Measurements from ENCODE around the gene KBTBD6.

- TF ChIP-seq CTCF (IDR thresholded peaks at IDR 0.05 in 8 of 11, conservative IDR thresholded peaks at IDR 0.05 in 3 of 11) (no peak), POLR2A (IDR thresholded peaks at IDR 0.05) (no peak)
These were observed 52.9 kb downstream of the KBTBD6 start for GRCh38 chr13:41079725-41080124.

All from spleen (tissue), 7 donors.